H9 (cell line): Measurements from ENCODE around the gene CES5A. TPM values are rescaled to one million over a fixed set of nuclear protein-coding genes. Genes with fewer than 3 reads are reported as not detected.

Source experiments
- DNase-seq: peaks from one replicate; pipeline ENCODE4 v3.0.0-alpha.2; 2017
- H2AFZ ChIP-seq: one replicate; pipeline ENCODE4 v1.6.1; 2013; ENCODE audit warnings: mild to moderate bottlenecking, low read length, control low read depth, moderate library complexity
- H2AK5ac ChIP-seq: 2 replicates; pipeline ENCODE4 v1.6.1; 2013; ENCODE audit warnings: low read length, control low read depth, mixed read lengths; ENCODE audit not compliant: insufficient read length
- H2BK120ac ChIP-seq: one replicate; pipeline ENCODE4 v1.6.1; 2013; ENCODE audit warnings: low read depth, mild to moderate bottlenecking, low read length, control low read depth, inconsistent platforms; ENCODE audit not compliant: poor library complexity, severe bottlenecking
- H2BK12ac ChIP-seq: 2 replicates; pipeline ENCODE4 v1.6.1; 2013; ENCODE audit warnings: low read length, control low read depth, mixed read lengths, low read depth; ENCODE audit not compliant: insufficient read length
- H2BK15ac ChIP-seq: 2 replicates; pipeline ENCODE4 v1.6.1; 2013; ENCODE audit warnings: low read depth, low read length, control low read depth
- H2BK20ac ChIP-seq: one replicate; pipeline ENCODE4 v1.6.1; 2013; ENCODE audit warnings: low read depth, mild to moderate bottlenecking, low read length, control low read depth, inconsistent platforms; ENCODE audit not compliant: poor library complexity, severe bottlenecking
- H2BK5ac ChIP-seq: 2 replicates; pipeline ENCODE4 v1.6.1; 2013; ENCODE audit warnings: low read length, control low read depth, mixed read lengths; ENCODE audit not compliant: insufficient read length
- H3K14ac ChIP-seq: 2 replicates; pipeline ENCODE4 v1.6.1; 2013; ENCODE audit warnings: low read length, control low read depth; ENCODE audit not compliant: insufficient read depth
- H3K18ac ChIP-seq: 2 replicates; pipeline ENCODE4 v1.6.1; 2013; ENCODE audit warnings: low read depth, mild to moderate bottlenecking, mixed read lengths, low read length, control low read depth; ENCODE audit not compliant: insufficient read length
- H3K23ac ChIP-seq: 2 replicates; pipeline ENCODE4 v1.6.1; 2013; ENCODE audit warnings: low read length, control low read depth, mixed read lengths, low read depth; ENCODE audit not compliant: insufficient read length
- H3K23me2 ChIP-seq: 2 replicates; pipeline ENCODE4 v1.6.1; 2013; ENCODE audit warnings: low read depth, mild to moderate bottlenecking, mixed read lengths, low read length, control low read depth; ENCODE audit not compliant: insufficient read length, poor library complexity, severe bottlenecking
- H3K27ac ChIP-seq: 2 replicates; pipeline ENCODE4 v1.5.1; 2013; ENCODE audit warnings: low read length, control low read depth, mixed read lengths, low read depth; ENCODE audit not compliant: insufficient read length
- H3K27me3 ChIP-seq: 2 replicates; pipeline ENCODE4 v1.6.1; 2013; ENCODE audit warnings: low read length, control low read depth, inconsistent platforms; ENCODE audit not compliant: insufficient read depth
- H3K4ac ChIP-seq: 2 replicates; pipeline ENCODE4 v1.6.1; 2013; ENCODE audit warnings: low read depth, mild to moderate bottlenecking, control low read depth, inconsistent platforms, low read length, moderate library complexity
- H3K4me1 ChIP-seq: 2 replicates; pipeline ENCODE4 v1.6.1; 2013; ENCODE audit warnings: low read length, control low read depth, inconsistent platforms; ENCODE audit not compliant: insufficient read depth
- H3K4me2 ChIP-seq: 2 replicates; pipeline ENCODE4 v1.6.1; 2013; ENCODE audit warnings: low read length, control low read depth, mixed read lengths; ENCODE audit not compliant: insufficient read length, insufficient read depth
- H3K56ac ChIP-seq: 2 replicates; pipeline ENCODE4 v1.6.1; 2013; ENCODE audit warnings: low read depth, mild to moderate bottlenecking, mixed read lengths, low read length, control low read depth; ENCODE audit not compliant: insufficient read length
- H3K79me1 ChIP-seq: 2 replicates; pipeline ENCODE4 v1.6.1; 2013; ENCODE audit warnings: low read depth, mild to moderate bottlenecking, moderate library complexity, low read length, control low read depth, inconsistent platforms; ENCODE audit not compliant: insufficient read depth, poor library complexity, severe bottlenecking
- H3K79me2 ChIP-seq: 2 replicates; pipeline ENCODE4 v1.6.1; 2013; ENCODE audit warnings: low read length, control low read depth, inconsistent platforms; ENCODE audit not compliant: insufficient read depth
- H3K9ac ChIP-seq: 2 replicates; pipeline ENCODE4 v1.6.1; 2013; ENCODE audit warnings: low read length, control low read depth, mixed read lengths; ENCODE audit not compliant: insufficient read length; ENCODE audit errors: extremely low read depth
- H3K9me3 ChIP-seq: one replicate; pipeline ENCODE4 v1.6.1; 2013; ENCODE audit warnings: low read depth, low read length, inconsistent platforms; ENCODE audit not compliant: control insufficient read depth
- H3T11ph ChIP-seq: one replicate; pipeline ENCODE4 v1.6.1; 2013; ENCODE audit warnings: mild to moderate bottlenecking, low read length, control low read depth, inconsistent platforms
- H4K20me1 ChIP-seq: one replicate; pipeline ENCODE4 v1.6.1; 2013; ENCODE audit not compliant: control insufficient read depth, insufficient read length, insufficient read depth
- H4K5ac ChIP-seq: 2 replicates; pipeline ENCODE4 v1.6.1; 2013; ENCODE audit warnings: low read depth, mild to moderate bottlenecking, mixed read lengths, low read length, control low read depth; ENCODE audit not compliant: insufficient read length
- H4K8ac ChIP-seq: replicated peaks from 2 replicates; pipeline ENCODE4 v1.6.1; 2013; ENCODE audit warnings: low read length, control low read depth, mixed read lengths, low read depth; ENCODE audit not compliant: insufficient read length
- H4K91ac ChIP-seq: 2 replicates; pipeline ENCODE4 v1.6.1; 2013; ENCODE audit warnings: low read depth, mild to moderate bottlenecking, moderate library complexity, mixed read lengths, low read length, control low read depth; ENCODE audit not compliant: insufficient read length
- H3K27ac Mint-ChIP-seq, 3 experiments: 2 replicates in 2 of 3; 3 replicates in 1 of 3; pipeline ENCODE4 v1.8.0; 2020 to 2021; ENCODE audit warnings: mixed read lengths in 3 of 3, mild to moderate bottlenecking in 1 of 3, moderate library complexity in 1 of 3
- H3K27me3 Mint-ChIP-seq: 2 replicates; pipeline ENCODE4 v1.8.0; 2021; ENCODE audit warnings: low read depth, mild to moderate bottlenecking, moderate library complexity, mixed read lengths
- H3K36me3 Mint-ChIP-seq, 3 experiments: 2 replicates in 2 of 3; 3 replicates in 1 of 3; pipeline ENCODE4 v1.8.0; 2020 to 2021; ENCODE audit warnings: low read depth in 3 of 3, mixed read lengths in 3 of 3; ENCODE audit not compliant: insufficient read depth in 1 of 3
- H3K4me1 Mint-ChIP-seq, 2 experiments: 2 replicates each; pipeline ENCODE4 v1.8.0; 2020; ENCODE audit warnings: mixed read lengths in 2 of 2
- H3K4me3 Mint-ChIP-seq, 2 experiments: 2 replicates in 1 of 2; 3 replicates in 1 of 2; pipeline ENCODE4 v1.8.0; 2020 to 2021; ENCODE audit warnings: mild to moderate bottlenecking in 2 of 2, mixed read lengths in 2 of 2, moderate library complexity in 1 of 2
- H3K9me3 Mint-ChIP-seq, 2 experiments: 2 replicates in 1 of 2; 3 replicates in 1 of 2; pipeline ENCODE4 v1.8.0; 2020; ENCODE audit warnings: mild to moderate bottlenecking in 2 of 2, mixed read lengths in 2 of 2, moderate library complexity in 1 of 2
- WGBS: extraction: QIAGEN DNeasy Blood & Tissue Kit; methylation state at CpG from one replicate; pipeline ENCODE4 v1.1.7; 2013; ENCODE audit warnings: missing lambda C conversion rate, low lambda C conversion rate, mixed read lengths; ENCODE audit not compliant: insufficient read length; ENCODE audit errors: extremely low coverage; 5-methylcytosine and 5-hydroxymethylcytosine counted together
- total RNA-seq: library from RNA; stranded (reverse); gene quantifications from 2 replicates; pipeline ENCODE4 v1.2.1, GENCODE V29; 2021
- TF ChIP-seq, protein P1 (sequence below): fragments of 200-600 bp; sonication (generic); conservative IDR thresholded peaks from 3 replicates; pipeline ENCODE4 v1.8.0; 2021; ENCODE audit warnings: antibody characterized with exemption, mild to moderate bottlenecking

CES5A gene
- total RNA-seq, 1 experiment from 2014 or later, result not detected

DNA sequence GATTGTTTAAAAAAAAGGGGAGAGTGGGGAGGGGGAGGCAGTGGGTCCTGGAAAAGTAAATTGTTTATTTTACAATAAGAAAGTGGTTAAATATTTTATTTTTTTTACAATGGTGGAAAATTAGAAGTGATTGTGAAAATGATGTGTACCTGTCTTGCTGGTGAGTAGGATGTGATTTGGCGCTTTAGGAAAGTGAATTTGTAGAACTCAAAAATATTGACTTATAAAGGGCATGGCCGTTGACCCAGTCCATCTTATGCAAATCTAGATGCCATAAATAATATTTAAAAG is 32.1 kb downstream of the CES5A start:
- Histone ChIP-seq H2BK15ac (no peak overlapping the region), H3K27ac (no peak overlapping the region), H3K9ac (no peak overlapping the region), H2BK20ac (no peak overlapping the region), H2BK5ac (no peak overlapping the region), H2BK120ac (no peak overlapping the region), H3K4ac (no peak overlapping the region), H3K56ac (no peak overlapping the region), H3K18ac (no peak overlapping the region), H3K23me2 (no peaks in the 10 kb centered on the region), H4K8ac (no peak overlapping the region), H3T11ph (no peak overlapping the region), H4K5ac (no peak overlapping the region), H3K4me1 (no peaks in the 10 kb centered on the region), H3K79me2 (no peaks in the 10 kb centered on the region), H3K79me1 (no peaks in the 10 kb centered on the region), H3K23ac (no peak overlapping the region), H2AFZ (no peak overlapping the region), H4K91ac (no peak overlapping the region), H2AK5ac (no peak overlapping the region), H3K9me3 (no peaks in the 10 kb centered on the region), H3K14ac (no peak overlapping the region), H2BK12ac (no peak overlapping the region), H3K27me3 (no peaks in the 10 kb centered on the region), H3K4me2 (no peak overlapping the region), H4K20me1 (no peaks in the 10 kb centered on the region)
- no peaks in the 10 kb centered on the region for H3K36me3 Mint-ChIP-seq
- H3K27me3 Mint-ChIP-seq, result peaks cover 14% of the 10 kb centered on the region
- no CpG with 5 or more reads among the region's 2 CpGs for WGBS
- no peaks in the 10 kb centered on the region for H3K9me3 Mint-ChIP-seq
- peaks cover 0 to 6% of the 10 kb centered on the region in 2 experiments; a peak in 3 of 4 replicates for H3K4me1 Mint-ChIP-seq
- DNase-seq, result no peak
- H3K4me3 Mint-ChIP-seq, result no peak overlapping the region
- H3K27ac Mint-ChIP-seq, result no peak overlapping the region
- TF ChIP-seq, protein P1, sequence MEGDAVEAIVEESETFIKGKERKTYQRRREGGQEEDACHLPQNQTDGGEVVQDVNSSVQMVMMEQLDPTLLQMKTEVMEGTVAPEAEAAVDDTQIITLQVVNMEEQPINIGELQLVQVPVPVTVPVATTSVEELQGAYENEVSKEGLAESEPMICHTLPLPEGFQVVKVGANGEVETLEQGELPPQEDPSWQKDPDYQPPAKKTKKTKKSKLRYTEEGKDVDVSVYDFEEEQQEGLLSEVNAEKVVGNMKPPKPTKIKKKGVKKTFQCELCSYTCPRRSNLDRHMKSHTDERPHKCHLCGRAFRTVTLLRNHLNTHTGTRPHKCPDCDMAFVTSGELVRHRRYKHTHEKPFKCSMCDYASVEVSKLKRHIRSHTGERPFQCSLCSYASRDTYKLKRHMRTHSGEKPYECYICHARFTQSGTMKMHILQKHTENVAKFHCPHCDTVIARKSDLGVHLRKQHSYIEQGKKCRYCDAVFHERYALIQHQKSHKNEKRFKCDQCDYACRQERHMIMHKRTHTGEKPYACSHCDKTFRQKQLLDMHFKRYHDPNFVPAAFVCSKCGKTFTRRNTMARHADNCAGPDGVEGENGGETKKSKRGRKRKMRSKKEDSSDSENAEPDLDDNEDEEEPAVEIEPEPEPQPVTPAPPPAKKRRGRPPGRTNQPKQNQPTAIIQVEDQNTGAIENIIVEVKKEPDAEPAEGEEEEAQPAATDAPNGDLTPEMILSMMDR, result no peak
